Measurements from ENCODE around the gene CACNA2D4. TPM values are rescaled to one million over a fixed set of nuclear protein-coding genes. Genes with fewer than 3 reads are reported as not detected.

CACNA2D4 gene
- total and polyA plus RNA-seq, 2 of the 13 experiments (the other 11 are each of a cell fraction or from before 2014, with no cell fraction given): 14.2 to 136 TPM

DNA sequence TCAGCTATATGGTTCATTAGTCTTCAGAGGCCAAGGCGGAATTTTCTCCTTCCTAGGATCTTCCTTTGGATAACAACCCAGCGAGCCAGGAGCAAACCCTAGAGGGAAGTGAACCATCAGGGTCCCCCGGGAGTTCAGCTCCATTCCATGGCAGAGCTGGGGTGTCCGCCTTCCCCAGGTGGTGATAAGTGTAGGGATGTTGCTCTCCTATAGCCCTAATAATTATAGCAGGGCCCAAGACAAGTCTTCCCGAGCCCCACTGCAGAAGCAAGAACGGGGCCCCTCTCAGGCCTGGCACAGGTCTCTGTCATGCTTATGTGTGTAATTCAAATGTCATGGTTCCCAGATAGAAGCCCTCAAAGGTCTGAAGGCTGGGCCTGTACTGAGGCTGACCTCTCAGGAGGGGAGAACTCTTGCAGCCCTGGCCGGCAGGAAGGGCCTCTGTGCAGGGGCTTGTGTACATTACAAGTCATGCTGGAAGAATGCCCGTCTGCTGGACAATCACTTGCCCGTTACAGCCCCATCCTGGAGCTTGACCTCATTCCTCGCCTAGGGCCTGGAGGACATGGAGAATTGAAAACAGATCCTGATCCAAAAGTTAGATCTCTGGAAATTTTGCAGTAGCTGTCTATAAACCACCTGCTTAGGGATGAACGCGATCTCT is 80.8 kb downstream of the CACNA2D4 start (continued):
- TF ChIP-seq MAX (IDR thresholded peaks at IDR 0.05) (peak; percentile 33), ZNF205 (CRISPR knock-in tag; IDR thresholded peaks at IDR 0.05) (no peak), ZNF570 (CRISPR knock-in tag; IDR thresholded peaks at IDR 0.05; ENCODE audit: borderline replicate concordance) (no peak), ZNF230 (CRISPR knock-in tag; IDR thresholded peaks at IDR 0.05) (no peak), RAD51 (IDR thresholded peaks at IDR 0.05; ENCODE audit: borderline replicate concordance) (no peak), SOX5 (CRISPR knock-in tag; IDR thresholded peaks at IDR 0.05; ENCODE audit: borderline replicate concordance) (peak; percentile 77; the same call in 1 of the 2 replicates), POLR2A (IDR thresholded peaks at IDR 0.05; ENCODE audit: insufficient read depth in 1 of 2, low read depth in 2 of 2, low read length in 2 of 2) (no peak), MIER2 (CRISPR knock-in tag; IDR thresholded peaks at IDR 0.05) (peak; percentile 81; the same call in 1 of the 2 replicates), STAT5B (CRISPR knock-in tag; IDR thresholded peaks at IDR 0.05) (no peak), SOX13 (IDR thresholded peaks at IDR 0.05) (no peak), SOX13 (CRISPR knock-in tag; conservative IDR thresholded peaks at IDR 0.05 in 1 of 2, IDR thresholded peaks at IDR 0.05 in 1 of 2) (peak in 1 of 2 experiments; percentile 69; a peak in 2 of 4 replicates), ARNT (IDR thresholded peaks at IDR 0.05) (no peak), CERS6 (CRISPR knock-in tag; IDR thresholded peaks at IDR 0.05) (no peak), KDM6A (CRISPR knock-in tag; IDR thresholded peaks at IDR 0.05; ENCODE audit: low read depth) (peak; percentile 77), ZNF580 (CRISPR knock-in tag; IDR thresholded peaks at IDR 0.05; ENCODE audit: borderline replicate concordance, low read depth) (peak; percentile 61; the same call in 1 of the 2 replicates), KDM3A (CRISPR knock-in tag; IDR thresholded peaks at IDR 0.05; ENCODE audit: low read depth) (no peak), XRCC5 (optimal IDR thresholded peaks at IDR 0.05; ENCODE audit: low read length) (peak; percentile 35), RFX5 (IDR thresholded peaks at IDR 0.05; ENCODE audit: low read depth, low read length) (no peak), MEIS2 (CRISPR knock-in tag; IDR thresholded peaks at IDR 0.05) (0 out of 2 replicates have a peak, but pooled peaks have one; percentile 40), LCORL (IDR thresholded peaks at IDR 0.05) (no peak), LCORL (CRISPR knock-in tag; IDR thresholded peaks at IDR 0.05) (peak; percentile 91), KDM1A (CRISPR knock-in tag; IDR thresholded peaks at IDR 0.05) (0 out of 2 replicates have a peak, but pooled peaks have one; percentile 46), ZNF484 (CRISPR knock-in tag; IDR thresholded peaks at IDR 0.05; ENCODE audit: borderline replicate concordance, low read depth) (no peak), ZNF264 (CRISPR knock-in tag; IDR thresholded peaks at IDR 0.05) (peak; percentile 25; the same call in 1 of the 2 replicates), FOXA3 (CRISPR knock-in tag; IDR thresholded peaks at IDR 0.05) (peak; percentile 98)
- TF ChIP-seq, protein P1, sequence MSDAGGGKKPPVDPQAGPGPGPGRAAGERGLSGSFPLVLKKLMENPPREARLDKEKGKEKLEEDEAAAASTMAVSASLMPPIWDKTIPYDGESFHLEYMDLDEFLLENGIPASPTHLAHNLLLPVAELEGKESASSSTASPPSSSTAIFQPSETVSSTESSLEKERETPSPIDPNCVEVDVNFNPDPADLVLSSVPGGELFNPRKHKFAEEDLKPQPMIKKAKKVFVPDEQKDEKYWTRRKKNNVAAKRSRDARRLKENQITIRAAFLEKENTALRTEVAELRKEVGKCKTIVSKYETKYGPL (CRISPR knock-in tag; IDR thresholded peaks at IDR 0.05): no peak
- TF ChIP-seq, protein P2, sequence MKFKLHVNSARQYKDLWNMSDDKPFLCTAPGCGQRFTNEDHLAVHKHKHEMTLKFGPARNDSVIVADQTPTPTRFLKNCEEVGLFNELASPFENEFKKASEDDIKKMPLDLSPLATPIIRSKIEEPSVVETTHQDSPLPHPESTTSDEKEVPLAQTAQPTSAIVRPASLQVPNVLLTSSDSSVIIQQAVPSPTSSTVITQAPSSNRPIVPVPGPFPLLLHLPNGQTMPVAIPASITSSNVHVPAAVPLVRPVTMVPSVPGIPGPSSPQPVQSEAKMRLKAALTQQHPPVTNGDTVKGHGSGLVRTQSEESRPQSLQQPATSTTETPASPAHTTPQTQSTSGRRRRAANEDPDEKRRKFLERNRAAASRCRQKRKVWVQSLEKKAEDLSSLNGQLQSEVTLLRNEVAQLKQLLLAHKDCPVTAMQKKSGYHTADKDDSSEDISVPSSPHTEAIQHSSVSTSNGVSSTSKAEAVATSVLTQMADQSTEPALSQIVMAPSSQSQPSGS (CRISPR knock-in tag; IDR thresholded peaks at IDR 0.05): peak; percentile 70; the same call in 1 of the 2 replicates
- TF ChIP-seq, protein P3, sequence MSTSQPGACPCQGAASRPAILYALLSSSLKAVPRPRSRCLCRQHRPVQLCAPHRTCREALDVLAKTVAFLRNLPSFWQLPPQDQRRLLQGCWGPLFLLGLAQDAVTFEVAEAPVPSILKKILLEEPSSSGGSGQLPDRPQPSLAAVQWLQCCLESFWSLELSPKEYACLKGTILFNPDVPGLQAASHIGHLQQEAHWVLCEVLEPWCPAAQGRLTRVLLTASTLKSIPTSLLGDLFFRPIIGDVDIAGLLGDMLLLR (CRISPR knock-in tag; IDR thresholded peaks at IDR 0.05): no peak
